Liver (tissue), 9 donors: ENCODE measurements around the gene MACROD1. TPM values are rescaled to one million over a fixed set of nuclear protein-coding genes. Genes with fewer than 3 reads are reported as not detected.

Experiments
- DNase-seq: peaks from one replicate; pipeline ENCODE4 v3.0.0-alpha.2; 2017; ENCODE audit warnings: low spot score
- H3K27ac ChIP-seq, 2 donors: one replicate each; pipeline ENCODE4 v1.7.0; 2013; ENCODE audit warnings: inconsistent platforms in 2 of 2, low read length in 2 of 2, control low read depth in 1 of 2, low read depth in 1 of 2, mild to moderate bottlenecking in 1 of 2
- H3K27me3 ChIP-seq, 4 donors: one replicate each; pipeline versions ENCODE4 v1.6.1 to v1.7.0; 2013; ENCODE audit warnings: low read length in 3 of 4, inconsistent platforms in 1 of 4, mild to moderate bottlenecking in 1 of 4, moderate library complexity in 1 of 4; ENCODE audit not compliant: control insufficient read depth in 4 of 4, insufficient read depth in 4 of 4
- H3K36me3 ChIP-seq, 4 donors: one replicate each; pipeline versions ENCODE4 v1.6.1 to v1.7.0; 2013; ENCODE audit warnings: low read length in 3 of 4, mild to moderate bottlenecking in 3 of 4, low read depth in 1 of 4, moderate library complexity in 1 of 4; ENCODE audit not compliant: control insufficient read depth in 4 of 4, insufficient read depth in 3 of 4
- H3K4me1 ChIP-seq, 4 donors: one replicate each; pipeline versions ENCODE4 v1.6.1 to v1.7.0; 2013; ENCODE audit warnings: low read length in 3 of 4, mild to moderate bottlenecking in 3 of 4, moderate library complexity in 1 of 4; ENCODE audit not compliant: control insufficient read depth in 4 of 4, insufficient read depth in 4 of 4
- H3K4me3 ChIP-seq, 3 donors: one replicate each; pipeline versions ENCODE4 v1.6.1 to v1.7.0; 2013; ENCODE audit warnings: low read length in 3 of 3, control low read depth in 1 of 3, low read depth in 1 of 3, mild to moderate bottlenecking in 1 of 3
- H3K9ac ChIP-seq, 2 donors: one replicate each; pipeline ENCODE4 v1.7.0; 2013; ENCODE audit warnings: low read length in 2 of 2, mild to moderate bottlenecking in 2 of 2, moderate library complexity in 2 of 2, control low read depth in 1 of 2, low read depth in 1 of 2
- H3K9me3 ChIP-seq, 4 donors: one replicate each; pipeline versions ENCODE4 v1.6.1 to v1.7.0; 2013; ENCODE audit warnings: low read length in 3 of 4; ENCODE audit not compliant: control insufficient read depth in 4 of 4
- EGR1 ChIP-seq, 2 donors: IDR thresholded peaks; 2 replicates each; pipeline ENCODE4 v1.6.1; 2016 to 2018; ENCODE audit warnings: antibody characterized with exemption in 2 of 2, low read depth in 2 of 2
- FOXA1 ChIP-seq: IDR thresholded peaks from 2 replicates; pipeline ENCODE4 v1.6.1; 2016; ENCODE audit warnings: antibody characterized with exemption
- FOXA2 ChIP-seq: IDR thresholded peaks from 2 replicates; pipeline ENCODE4 v1.6.1; 2016; ENCODE audit warnings: antibody characterized with exemption
- GABPA ChIP-seq, 2 donors: IDR thresholded peaks in 1 of 2; conservative IDR thresholded peaks in 1 of 2; 2 replicates each; pipeline ENCODE4 v1.6.1; 2016; ENCODE audit warnings: antibody characterized with exemption in 2 of 2, mild to moderate bottlenecking in 1 of 2, moderate library complexity in 1 of 2
- HNF4A ChIP-seq, 2 donors: conservative IDR thresholded peaks; 2 replicates each; pipeline ENCODE4 v1.6.1; 2016; ENCODE audit warnings: antibody characterized with exemption in 2 of 2, mild to moderate bottlenecking in 2 of 2
- HNF4G ChIP-seq: IDR thresholded peaks from 2 replicates; pipeline ENCODE4 v1.6.1; 2016; ENCODE audit warnings: antibody characterized with exemption
- JUND ChIP-seq, 2 donors: IDR thresholded peaks; 2 replicates each; pipeline ENCODE4 v1.6.1; 2016; ENCODE audit warnings: antibody characterized with exemption in 2 of 2
- NR2F2 ChIP-seq: IDR thresholded peaks from 2 replicates; pipeline ENCODE4 v1.6.1; 2016; ENCODE audit warnings: antibody characterized with exemption
- RAD21 ChIP-seq, 2 donors: IDR thresholded peaks; 2 replicates each; pipeline ENCODE4 v1.6.1; 2016; ENCODE audit warnings: antibody characterized with exemption in 2 of 2, mild to moderate bottlenecking in 2 of 2
- RXRA ChIP-seq, 2 donors: IDR thresholded peaks; 2 replicates each; pipeline ENCODE4 v1.6.1; 2017 to 2018; ENCODE audit warnings: antibody characterized with exemption in 2 of 2, mild to moderate bottlenecking in 1 of 2
- SP1 ChIP-seq: IDR thresholded peaks from 2 replicates; pipeline ENCODE4 v1.6.1; 2018; ENCODE audit warnings: antibody characterized with exemption, mild to moderate bottlenecking
- TAF1 ChIP-seq: conservative IDR thresholded peaks from 2 replicates; pipeline ENCODE4 v1.6.1; 2016; ENCODE audit warnings: antibody characterized with exemption, mild to moderate bottlenecking
- WGBS: extraction: QIAGEN DNeasy Blood & Tissue Kit; methylation state at CpG from one replicate; pipeline ENCODE4 v1.1.7; 2013; 5-methylcytosine and 5-hydroxymethylcytosine counted together
- polyA plus RNA-seq, 2 donors: library from polyadenylated mRNA; stranded (reverse) in 1 of 2; unstranded in 1 of 2; fragments of 200-250 nt in 1 of 2; fragments of >200 nt in 1 of 2; fragmentation: Nextera tagmentation in 1 of 2; extraction: Ambion mirVana in 1 of 2; gene quantifications; one replicate each; pipeline versions ENCODE4 v1.2.1 to v1.2.3, GENCODE V29; 2013 to 2015
- total RNA-seq, 2 donors: library from RNA; depleted of rRNA; stranded (reverse); fragments of >200 nt; gene quantifications; one replicate each; pipeline ENCODE4 v1.2.3, GENCODE V29; 2014
- TF ChIP-seq, protein P1 (sequence below): IDR thresholded peaks from 2 replicates; pipeline ENCODE4 v1.6.1; 2016; ENCODE audit warnings: antibody characterized with exemption
- TF ChIP-seq, protein P2 (sequence below): IDR thresholded peaks from 2 replicates; pipeline ENCODE4 v1.6.1; 2016; ENCODE audit warnings: antibody characterized with exemption
- TF ChIP-seq, protein P3 (sequence below): IDR thresholded peaks from 2 replicates; pipeline ENCODE4 v1.6.1; 2016; ENCODE audit warnings: antibody characterized with exemption, mild to moderate bottlenecking
- TF ChIP-seq, protein P4 (sequence below): IDR thresholded peaks from 2 replicates; pipeline ENCODE4 v1.6.1; 2016; ENCODE audit warnings: antibody characterized with exemption
- TF ChIP-seq, protein P5 (sequence below): fragments of 150-350 bp; IDR thresholded peaks from 2 replicates; pipeline ENCODE4 v1.5.1; 2017; ENCODE audit warnings: improper control_type of control experiment, low read depth, low read length; ENCODE audit not compliant: missing input control
- donor health status: healthy.
- donor health status: healthy.
- donor health status: healthy.
- donor health status: healthy.
- donor health status: healthy.

The MACROD1 gene
- total and polyA plus RNA-seq, 4 donors = 8.9 to 25.9 (median 13.1) TPM

DNA sequence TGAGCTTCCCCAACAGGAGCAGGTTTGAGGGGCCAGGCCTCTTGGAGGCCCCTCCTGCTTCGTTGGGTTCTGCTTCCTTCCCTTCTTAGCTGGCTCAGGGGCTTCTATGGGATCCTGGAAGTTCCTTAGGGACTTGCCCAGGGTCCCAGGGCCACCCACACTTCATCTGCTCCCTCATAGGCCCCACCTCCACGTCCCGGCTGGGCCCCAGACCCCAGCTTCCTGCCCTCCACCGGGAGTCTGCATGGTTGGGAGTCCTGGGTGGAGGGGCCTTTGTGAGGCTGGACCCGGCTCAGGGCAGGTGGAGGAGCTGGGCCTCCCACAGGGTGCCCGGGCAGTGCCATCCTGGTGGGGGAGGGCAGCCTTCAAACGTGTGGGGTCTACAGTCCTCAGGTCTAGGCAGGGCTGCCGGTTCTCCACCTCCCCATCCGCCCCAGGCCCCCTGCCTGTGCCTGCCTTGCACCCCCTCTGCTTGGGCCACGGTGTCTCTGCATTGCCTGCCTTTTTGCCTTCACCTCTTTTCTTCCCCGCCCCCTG, 168.0 kb downstream of the MACROD1 start:
- WGBS = 87% methylated on average over 11 of the region's 11 CpGs
- Histone ChIP-seq H3K4me3 (no peak overlapping the region), H3K4me1 (peaks cover 2 to 27% (median 5%) of the 10 kb centered on the region in 4 donors), H3K27ac (no peak overlapping the region), H3K27me3 (no peaks in the 10 kb centered on the region), H3K9ac (no peak overlapping the region), H3K36me3 (peaks cover 2 to 32% (median 11%) of the 10 kb centered on the region in 4 donors), H3K9me3 (no peaks in the 10 kb centered on the region)
- DNase-seq = no peak
- TF ChIP-seq RAD21 (IDR thresholded peaks at IDR 0.05) (no peak), JUND (IDR thresholded peaks at IDR 0.05) (no peak), RXRA (IDR thresholded peaks at IDR 0.05) (no peak), SP1 (no peak), NR2F2 (no peak), GABPA (IDR thresholded peaks at IDR 0.05 in 1 of 2, conservative IDR thresholded peaks at IDR 0.05 in 1 of 2) (no peak), FOXA1 (no peak), HNF4A (conservative IDR thresholded peaks at IDR 0.05) (no peak), FOXA2 (no peak), TAF1 (no peak)
- TF ChIP-seq, protein P1, sequence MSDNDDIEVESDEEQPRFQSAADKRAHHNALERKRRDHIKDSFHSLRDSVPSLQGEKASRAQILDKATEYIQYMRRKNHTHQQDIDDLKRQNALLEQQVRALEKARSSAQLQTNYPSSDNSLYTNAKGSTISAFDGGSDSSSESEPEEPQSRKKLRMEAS = no peak
- TF ChIP-seq, protein P2, sequence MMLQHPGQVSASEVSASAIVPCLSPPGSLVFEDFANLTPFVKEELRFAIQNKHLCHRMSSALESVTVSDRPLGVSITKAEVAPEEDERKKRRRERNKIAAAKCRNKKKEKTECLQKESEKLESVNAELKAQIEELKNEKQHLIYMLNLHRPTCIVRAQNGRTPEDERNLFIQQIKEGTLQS = no peak

DNA sequence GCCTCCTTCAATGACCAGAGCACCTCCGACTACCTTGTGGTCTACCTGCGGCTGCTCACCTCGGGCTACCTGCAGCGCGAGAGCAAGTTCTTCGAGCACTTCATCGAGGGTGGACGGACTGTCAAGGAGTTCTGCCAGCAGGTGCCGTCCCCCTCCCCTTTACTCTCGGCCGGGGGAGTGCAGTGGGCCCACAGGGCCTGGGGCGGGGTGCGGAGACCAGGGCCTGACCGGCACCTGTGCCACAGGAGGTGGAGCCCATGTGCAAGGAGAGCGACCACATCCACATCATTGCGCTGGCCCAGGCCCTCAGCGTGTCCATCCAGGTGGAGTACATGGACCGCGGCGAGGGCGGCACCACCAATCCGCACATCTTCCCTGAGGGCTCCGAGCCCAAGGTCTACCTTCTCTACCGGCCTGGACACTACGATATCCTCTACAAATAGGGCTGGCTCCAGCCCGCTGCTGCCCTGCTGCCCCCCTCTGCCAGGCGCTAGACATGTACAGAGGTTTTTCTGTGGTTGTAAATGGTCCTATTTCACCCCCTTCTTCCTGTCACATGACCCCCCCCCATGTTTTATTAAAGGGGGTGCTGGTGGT, 168.7 kb downstream of the MACROD1 start:
- TF ChIP-seq NR2F2 = no peak
- Histone ChIP-seq H3K9ac (no peak overlapping the region), H3K36me3 (peaks cover 2 to 32% (median 11%) of the 10 kb centered on the region in 4 donors), H3K4me3 (no peak overlapping the region), H3K27me3 (no peaks in the 10 kb centered on the region), H3K9me3 (no peaks in the 10 kb centered on the region), H3K27ac (no peak overlapping the region), H3K4me1 (peaks cover 2 to 23% (median 5%) of the 10 kb centered on the region in 4 donors)
- no peak for DNase-seq
- WGBS = 96% methylated on average over 27 of the region's 27 CpGs

DNA sequence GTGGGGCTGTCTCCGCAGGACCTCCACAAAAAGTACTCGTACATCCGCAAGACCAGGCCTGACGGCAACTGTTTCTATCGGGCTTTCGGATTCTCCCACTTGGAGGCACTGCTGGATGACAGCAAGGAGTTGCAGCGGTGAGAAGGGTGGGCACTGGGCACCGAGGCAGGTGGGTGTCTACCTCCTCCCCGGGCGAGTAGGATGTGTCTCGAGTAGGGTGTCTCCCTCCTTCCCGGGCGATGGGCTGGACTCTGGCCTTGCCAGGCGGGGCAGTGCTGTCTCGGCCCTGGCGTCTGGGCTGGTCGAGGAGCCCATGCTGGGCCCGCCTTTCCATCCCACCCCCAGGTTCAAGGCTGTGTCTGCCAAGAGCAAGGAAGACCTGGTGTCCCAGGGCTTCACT, 169.4 kb downstream of the MACROD1 start:
- H3K4me3 ChIP-seq = no peak overlapping the region
- TF ChIP-seq HNF4A (conservative IDR thresholded peaks at IDR 0.05) (no peak), RXRA (IDR thresholded peaks at IDR 0.05) (no peak), FOXA1 (no peak), HNF4G (no peak), JUND (IDR thresholded peaks at IDR 0.05) (no peak), GABPA (IDR thresholded peaks at IDR 0.05 in 1 of 2, conservative IDR thresholded peaks at IDR 0.05 in 1 of 2) (no peak), FOXA2 (no peak), SP1 (no peak), EGR1 (IDR thresholded peaks at IDR 0.05; ENCODE audit: low read depth in 2 of 2) (no peak), RAD21 (IDR thresholded peaks at IDR 0.05) (no peak)
- TF ChIP-seq, protein P3, sequence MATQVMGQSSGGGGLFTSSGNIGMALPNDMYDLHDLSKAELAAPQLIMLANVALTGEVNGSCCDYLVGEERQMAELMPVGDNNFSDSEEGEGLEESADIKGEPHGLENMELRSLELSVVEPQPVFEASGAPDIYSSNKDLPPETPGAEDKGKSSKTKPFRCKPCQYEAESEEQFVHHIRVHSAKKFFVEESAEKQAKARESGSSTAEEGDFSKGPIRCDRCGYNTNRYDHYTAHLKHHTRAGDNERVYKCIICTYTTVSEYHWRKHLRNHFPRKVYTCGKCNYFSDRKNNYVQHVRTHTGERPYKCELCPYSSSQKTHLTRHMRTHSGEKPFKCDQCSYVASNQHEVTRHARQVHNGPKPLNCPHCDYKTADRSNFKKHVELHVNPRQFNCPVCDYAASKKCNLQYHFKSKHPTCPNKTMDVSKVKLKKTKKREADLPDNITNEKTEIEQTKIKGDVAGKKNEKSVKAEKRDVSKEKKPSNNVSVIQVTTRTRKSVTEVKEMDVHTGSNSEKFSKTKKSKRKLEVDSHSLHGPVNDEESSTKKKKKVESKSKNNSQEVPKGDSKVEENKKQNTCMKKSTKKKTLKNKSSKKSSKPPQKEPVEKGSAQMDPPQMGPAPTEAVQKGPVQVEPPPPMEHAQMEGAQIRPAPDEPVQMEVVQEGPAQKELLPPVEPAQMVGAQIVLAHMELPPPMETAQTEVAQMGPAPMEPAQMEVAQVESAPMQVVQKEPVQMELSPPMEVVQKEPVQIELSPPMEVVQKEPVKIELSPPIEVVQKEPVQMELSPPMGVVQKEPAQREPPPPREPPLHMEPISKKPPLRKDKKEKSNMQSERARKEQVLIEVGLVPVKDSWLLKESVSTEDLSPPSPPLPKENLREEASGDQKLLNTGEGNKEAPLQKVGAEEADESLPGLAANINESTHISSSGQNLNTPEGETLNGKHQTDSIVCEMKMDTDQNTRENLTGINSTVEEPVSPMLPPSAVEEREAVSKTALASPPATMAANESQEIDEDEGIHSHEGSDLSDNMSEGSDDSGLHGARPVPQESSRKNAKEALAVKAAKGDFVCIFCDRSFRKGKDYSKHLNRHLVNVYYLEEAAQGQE = no peak
- TF ChIP-seq, protein P4, sequence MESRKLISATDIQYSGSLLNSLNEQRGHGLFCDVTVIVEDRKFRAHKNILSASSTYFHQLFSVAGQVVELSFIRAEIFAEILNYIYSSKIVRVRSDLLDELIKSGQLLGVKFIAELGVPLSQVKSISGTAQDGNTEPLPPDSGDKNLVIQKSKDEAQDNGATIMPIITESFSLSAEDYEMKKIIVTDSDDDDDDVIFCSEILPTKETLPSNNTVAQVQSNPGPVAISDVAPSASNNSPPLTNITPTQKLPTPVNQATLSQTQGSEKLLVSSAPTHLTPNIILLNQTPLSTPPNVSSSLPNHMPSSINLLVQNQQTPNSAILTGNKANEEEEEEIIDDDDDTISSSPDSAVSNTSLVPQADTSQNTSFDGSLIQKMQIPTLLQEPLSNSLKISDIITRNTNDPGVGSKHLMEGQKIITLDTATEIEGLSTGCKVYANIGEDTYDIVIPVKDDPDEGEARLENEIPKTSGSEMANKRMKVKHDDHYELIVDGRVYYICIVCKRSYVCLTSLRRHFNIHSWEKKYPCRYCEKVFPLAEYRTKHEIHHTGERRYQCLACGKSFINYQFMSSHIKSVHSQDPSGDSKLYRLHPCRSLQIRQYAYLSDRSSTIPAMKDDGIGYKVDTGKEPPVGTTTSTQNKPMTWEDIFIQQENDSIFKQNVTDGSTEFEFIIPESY = no peak
- TF ChIP-seq, protein P1 = no peak
- TF ChIP-seq, protein P2 = no peak
- TF ChIP-seq, protein P5, sequence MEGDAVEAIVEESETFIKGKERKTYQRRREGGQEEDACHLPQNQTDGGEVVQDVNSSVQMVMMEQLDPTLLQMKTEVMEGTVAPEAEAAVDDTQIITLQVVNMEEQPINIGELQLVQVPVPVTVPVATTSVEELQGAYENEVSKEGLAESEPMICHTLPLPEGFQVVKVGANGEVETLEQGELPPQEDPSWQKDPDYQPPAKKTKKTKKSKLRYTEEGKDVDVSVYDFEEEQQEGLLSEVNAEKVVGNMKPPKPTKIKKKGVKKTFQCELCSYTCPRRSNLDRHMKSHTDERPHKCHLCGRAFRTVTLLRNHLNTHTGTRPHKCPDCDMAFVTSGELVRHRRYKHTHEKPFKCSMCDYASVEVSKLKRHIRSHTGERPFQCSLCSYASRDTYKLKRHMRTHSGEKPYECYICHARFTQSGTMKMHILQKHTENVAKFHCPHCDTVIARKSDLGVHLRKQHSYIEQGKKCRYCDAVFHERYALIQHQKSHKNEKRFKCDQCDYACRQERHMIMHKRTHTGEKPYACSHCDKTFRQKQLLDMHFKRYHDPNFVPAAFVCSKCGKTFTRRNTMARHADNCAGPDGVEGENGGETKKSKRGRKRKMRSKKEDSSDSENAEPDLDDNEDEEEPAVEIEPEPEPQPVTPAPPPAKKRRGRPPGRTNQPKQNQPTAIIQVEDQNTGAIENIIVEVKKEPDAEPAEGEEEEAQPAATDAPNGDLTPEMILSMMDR = no peak
- H3K36me3 ChIP-seq = peaks cover 2 to 32% (median 12%) of the 10 kb centered on the region in 4 donors
- H3K9ac ChIP-seq = no peak overlapping the region
- H3K9me3 ChIP-seq = no peaks in the 10 kb centered on the region
- H3K4me1 ChIP-seq = peaks cover 2 to 20% (median 5%) of the 10 kb centered on the region in 4 donors
- no peaks in the 10 kb centered on the region for H3K27me3 ChIP-seq
- H3K27ac ChIP-seq = no peak overlapping the region
- DNase-seq = no peak
- WGBS = 92% methylated on average over 18 of the region's 18 CpGs
